ENCODE data around the gene ANKRD17.

ANKRD17 gene

GRCh38 chr4:73104695-73105094, 153.9 kb downstream of the ANKRD17 start:
- no peak for DNase-seq

- no peak for DNase-seq
These were observed 154.6 kb downstream of the ANKRD17 start for GRCh38 chr4:73103799-73104503.

GRCh38 chr4:73099143-73099542, 159.5 kb downstream of the ANKRD17 start:
- no peak for DNase-seq

- DNase-seq: no peak
These were observed 159.9 kb downstream of the ANKRD17 start for GRCh38 chr4:73098713-73099112.

- DNase-seq: no peak
These were observed 160.6 kb downstream of the ANKRD17 start for GRCh38 chr4:73098016-73098415.

GRCh38 chr4:73092868-73093267, 165.7 kb downstream of the ANKRD17 start:
- DNase-seq: no peak

GRCh38 chr4:73090738-73091137, 167.9 kb downstream of the ANKRD17 start:
- no peak for DNase-seq

GRCh38 chr4:73087871-73088270, 170.7 kb downstream of the ANKRD17 start:
- DNase-seq: no peak

GRCh38 chr4:73086095-73086868, 172.3 kb downstream of the ANKRD17 start:
- no peak for DNase-seq

GRCh38 chr4:73080789-73081188, 177.8 kb downstream of the ANKRD17 start:
- DNase-seq: no peak

- no peak for DNase-seq
These were observed 182.8 kb downstream of the ANKRD17 start for GRCh38 chr4:73075832-73076231.

- DNase-seq: no peak
These were observed 188.6 kb downstream of the ANKRD17 start for GRCh38 chr4:73070074-73070390.

- DNase-seq: peak; percentile 95
These were observed 189.1 kb downstream of the ANKRD17 start, which contains the start of gene COX18 for GRCh38 chr4:73069338-73070073. COX18 (minus strand) TSS chr4:73069716; CDS start chr4:73069649, 67 bp downstream.

- no peak for DNase-seq
These were observed 189.9 kb downstream of the ANKRD17 start for GRCh38 chr4:73068491-73069337.

GRCh38 chr4:73067971-73068394, 190.6 kb downstream of the ANKRD17 start:
- DNase-seq: no peak

- no peak for DNase-seq
These were observed 191.7 kb downstream of the ANKRD17 start for GRCh38 chr4:73066928-73067327.

GRCh38 chr4:73066445-73066844, 192.2 kb downstream of the ANKRD17 start:
- DNase-seq: no peak

- no peak for DNase-seq
These were observed 194.1 kb downstream of the ANKRD17 start for GRCh38 chr4:73064536-73064935.

GRCh38 chr4:73055241-73055897, 203.2 kb downstream of the ANKRD17 start:
- no peak for DNase-seq

- DNase-seq: no peak
These were observed 204.6 kb downstream of the ANKRD17 start for GRCh38 chr4:73053974-73054480.

GRCh38 chr4:73053076-73053475, 205.5 kb downstream of the ANKRD17 start:
- no peak for DNase-seq

- DNase-seq: no peak
These were observed 207.0 kb downstream of the ANKRD17 start for GRCh38 chr4:73051625-73052024.

Data from activated T-cell treated with anti-CD3 and anti-CD28 coated beads, Interleukin-2, amount 50 U/mL, for 1 hour (primary cell).